Transverse colon (tissue), 4 donors: Measurements from ENCODE around the gene PTPRD. TPM values are rescaled to one million over a fixed set of nuclear protein-coding genes. Genes with fewer than 3 reads are reported as not detected.

ENCODE experiments used
- DNase-seq: peaks from one replicate; pipeline ENCODE4 v3.0.0-alpha.2; 2019
- H3K27ac ChIP-seq, 4 donors: fragments of 200-600 bp; sonication (generic); 2 replicates each; pipeline ENCODE4 v1.5.1; 2016 to 2018; ENCODE audit warnings: inconsistent platforms in 4 of 4
- H3K27me3 ChIP-seq: fragments of 200-600 bp; sonication (generic); 2 replicates; pipeline ENCODE4 v1.5.1; 2017; ENCODE audit warnings: inconsistent platforms
- H3K36me3 ChIP-seq, 4 donors: fragments of 200-600 bp; sonication (generic); 2 replicates each; pipeline ENCODE4 v1.5.1; 2017 to 2019; ENCODE audit warnings: inconsistent platforms in 4 of 4
- H3K4me1 ChIP-seq, 4 donors: fragments of 200-600 bp; sonication (generic); 2 replicates each; pipeline ENCODE4 v1.5.1; 2017 to 2020; ENCODE audit warnings: inconsistent platforms in 4 of 4
- H3K4me3 ChIP-seq, 4 donors: fragments of 200-600 bp; sonication (generic); 1 replicate in 1 of 4; 2 replicates in 3 of 4; pipeline versions ENCODE4 v1.5.1 to v1.6.1; 2017 to 2019; ENCODE audit warnings: inconsistent platforms in 4 of 4
- H3K9me3 ChIP-seq, 2 donors: fragments of 200-600 bp; sonication (generic); 2 replicates each; pipeline ENCODE4 v1.5.1; 2017 to 2019; ENCODE audit warnings: inconsistent platforms in 2 of 2
- CTCF ChIP-seq, 5 experiments: fragments of 200-600 bp in 3 of 5; fragments of 450-650 bp in 2 of 5; sonication (generic) in 3 of 5; IDR thresholded peaks; 1 replicate in 2 of 5; 2 replicates in 3 of 5; pipeline ENCODE4 v1.5.1; 2016 to 2017; ENCODE audit warnings: antibody characterized with exemption in 5 of 5, inconsistent platforms in 3 of 5, mild to moderate bottlenecking in 2 of 5, moderate library complexity in 1 of 5
- EP300 ChIP-seq: sonication (generic); formaldehyde crosslinking; IDR thresholded peaks from one replicate; pipeline ENCODE4 v1.6.1; 2017; ENCODE audit warnings: antibody characterized with exemption, low read depth
- POLR2A ChIP-seq: fragments of 450-650 bp; IDR thresholded peaks from one replicate; pipeline ENCODE4 v1.6.1; 2016; ENCODE audit warnings: antibody characterized with exemption, mild to moderate bottlenecking, moderate library complexity
- POLR2AphosphoS5 ChIP-seq, 3 donors: sonication (generic); formaldehyde crosslinking; IDR thresholded peaks; one replicate each; pipeline ENCODE4 v1.6.1; 2016; ENCODE audit warnings: antibody characterized with exemption in 3 of 3
- WGBS, 2 donors: methylation state at CpG; one replicate each; pipeline ENCODE4 v1.1.5; 2018; ENCODE audit warnings: low coverage in 1 of 2; 5-methylcytosine and 5-hydroxymethylcytosine counted together
- in situ Hi-C, 4 donors: fragments of 200-750 bp; cut with MboI; loops; one replicate each; pipeline versions ENCODE4 v1.15.0 to v1.15.1; 2017; ENCODE audit warnings: low sequenced_read_pairs in 3 of 4, low pct_ligation_motif_present in 1 of 4, low pct_unique_long_range_greater_than_20kb in 1 of 4
- intact Hi-C: fragments of 100-400 bp; cut with DNase I; formaldehyde crosslinking; loops from one replicate; pipeline ENCODE4 v1.15.1; 2023; ENCODE audit warnings: low total_unique reads
- total RNA-seq, 4 donors: library from RNA; depleted of rRNA; stranded (reverse); fragments of >200 nt; gene quantifications; one replicate each; pipeline ENCODE4 v1.1.0, GENCODE V29; 2016

The PTPRD gene
- total RNA-seq, 4 donors from 2014 or later, result 43.0 to 115 (median 79.1) TPM

GRCh38 chr9:8514760-8515159, 2098.0 kb downstream of the PTPRD start:
- in situ Hi-C loops, result no loop called here
- intact Hi-C loops, result no loop called here
- H3K36me3 ChIP-seq, result no peaks in the 10 kb centered on the region
- H3K9me3 ChIP-seq, result no peaks in the 10 kb centered on the region
- no peaks in the 10 kb centered on the region for H3K4me1 ChIP-seq
- no peak overlapping the region for H3K27ac ChIP-seq
- H3K4me3 ChIP-seq, result no peak overlapping the region
- TF ChIP-seq EP300, result no peak
- no peak for TF ChIP-seq POLR2A
- TF ChIP-seq CTCF (IDR thresholded peaks at IDR 0.05), result no peak
- TF ChIP-seq POLR2AphosphoS5 (IDR thresholded peaks at IDR 0.05), result no peak
- WGBS, 2 donors, result 64 to 91% methylated on average over 5 of the region's 5 CpGs
- no peaks in the 10 kb centered on the region for H3K27me3 ChIP-seq
- DNase-seq, result no peak

- Histone ChIP-seq H3K4me3 (no peak overlapping the region), H3K36me3 (no peaks in the 10 kb centered on the region), H3K9me3 (no peaks in the 10 kb centered on the region), H3K27ac (no peak overlapping the region), H3K4me1 (no peaks in the 10 kb centered on the region), H3K27me3 (no peaks in the 10 kb centered on the region)
- intact Hi-C loops (no loop called here), in situ Hi-C loops (no loop called here)
- WGBS, 2 donors, result 78 to 97% methylated on average over 1 of the region's 1 CpG
- no peak for TF ChIP-seq CTCF (IDR thresholded peaks at IDR 0.05)
- no peak for TF ChIP-seq POLR2AphosphoS5 (IDR thresholded peaks at IDR 0.05)
- TF ChIP-seq POLR2A, result no peak
- TF ChIP-seq EP300, result no peak
- DNase-seq, result no peak
Observed at GRCh38 chr9:8508671-8509290, 2104.0 kb downstream of the PTPRD start.

- no peaks in the 10 kb centered on the region for H3K27me3 ChIP-seq
- H3K27ac ChIP-seq, result no peak overlapping the region
- H3K4me3 ChIP-seq, result no peak overlapping the region
- no peaks in the 10 kb centered on the region for H3K36me3 ChIP-seq
- no peaks in the 10 kb centered on the region for H3K4me1 ChIP-seq
- 75 to 82% methylated on average over 4 of the region's 4 CpGs for WGBS, 2 donors
- intact Hi-C loops (no loop called here), in situ Hi-C loops (no loop called here)
- H3K9me3 ChIP-seq, result no peaks in the 10 kb centered on the region
- no peak for DNase-seq
- no peak for TF ChIP-seq POLR2A
- no peak for TF ChIP-seq POLR2AphosphoS5 (IDR thresholded peaks at IDR 0.05)
- TF ChIP-seq CTCF (IDR thresholded peaks at IDR 0.05), result no peak
- no peak for TF ChIP-seq EP300
Observed at GRCh38 chr9:8494571-8494970, 2118.2 kb downstream of the PTPRD start.

GRCh38 chr9:8492679-8493078, 2120.1 kb downstream of the PTPRD start:
- H3K27me3 ChIP-seq, result no peaks in the 10 kb centered on the region
- DNase-seq, result no peak
- in situ Hi-C loops (no loop called here), intact Hi-C loops (no loop called here)
- H3K27ac ChIP-seq, result no peak overlapping the region
- H3K4me3 ChIP-seq, result no peak overlapping the region
- 86 to 100% methylated on average over 1 to 4 of the region's 4 CpGs for WGBS, 2 donors
- H3K36me3 ChIP-seq, result no peaks in the 10 kb centered on the region
- H3K4me1 ChIP-seq, result no peaks in the 10 kb centered on the region
- TF ChIP-seq POLR2A, result no peak
- TF ChIP-seq EP300, result no peak
- TF ChIP-seq CTCF (IDR thresholded peaks at IDR 0.05), result no peak
- TF ChIP-seq POLR2AphosphoS5 (IDR thresholded peaks at IDR 0.05), result no peak
- H3K9me3 ChIP-seq, result no peaks in the 10 kb centered on the region
